Activated CD4-positive, CD25-positive, alpha-beta regulatory T cell treated with anti-CD3 and anti-CD28 coated beads, Interleukin-2, amount 50 U/mL, for 72 hours (primary cell): ENCODE measurements around the gene ZNF366.

Experiments
- DNase-seq: peaks from one replicate; pipeline ENCODE4 v3.0.0; 2021

ZNF366 gene

GRCh38 chr5:72519111-72519510 lies 11.9 kb upstream of the ZNF366 start:
- DNase-seq = no peak

GRCh38 chr5:72518001-72518683 lies 10.9 kb upstream of the ZNF366 start:
- DNase-seq = no peak

GRCh38 chr5:72516916-72517315 lies 9.7 kb upstream of the ZNF366 start:
- no peak for DNase-seq

- no peak for DNase-seq
Observed at GRCh38 chr5:72515211-72515610, 8.0 kb upstream of the ZNF366 start.

DNA sequence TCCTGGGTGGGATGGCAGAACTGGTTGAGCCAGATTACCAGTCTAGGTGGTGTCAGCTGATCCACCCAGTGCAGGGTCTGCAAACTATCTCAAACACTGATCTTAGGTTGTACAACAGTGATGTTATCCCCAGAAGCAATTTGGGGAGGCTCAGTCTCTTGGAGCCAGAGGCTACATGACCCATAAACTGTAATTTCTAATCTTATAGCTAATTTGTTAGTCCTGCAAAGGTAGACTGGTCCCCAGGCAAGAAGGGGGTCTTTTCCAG lies 5.3 kb upstream of the ZNF366 start:
- no peak for DNase-seq

DNA sequence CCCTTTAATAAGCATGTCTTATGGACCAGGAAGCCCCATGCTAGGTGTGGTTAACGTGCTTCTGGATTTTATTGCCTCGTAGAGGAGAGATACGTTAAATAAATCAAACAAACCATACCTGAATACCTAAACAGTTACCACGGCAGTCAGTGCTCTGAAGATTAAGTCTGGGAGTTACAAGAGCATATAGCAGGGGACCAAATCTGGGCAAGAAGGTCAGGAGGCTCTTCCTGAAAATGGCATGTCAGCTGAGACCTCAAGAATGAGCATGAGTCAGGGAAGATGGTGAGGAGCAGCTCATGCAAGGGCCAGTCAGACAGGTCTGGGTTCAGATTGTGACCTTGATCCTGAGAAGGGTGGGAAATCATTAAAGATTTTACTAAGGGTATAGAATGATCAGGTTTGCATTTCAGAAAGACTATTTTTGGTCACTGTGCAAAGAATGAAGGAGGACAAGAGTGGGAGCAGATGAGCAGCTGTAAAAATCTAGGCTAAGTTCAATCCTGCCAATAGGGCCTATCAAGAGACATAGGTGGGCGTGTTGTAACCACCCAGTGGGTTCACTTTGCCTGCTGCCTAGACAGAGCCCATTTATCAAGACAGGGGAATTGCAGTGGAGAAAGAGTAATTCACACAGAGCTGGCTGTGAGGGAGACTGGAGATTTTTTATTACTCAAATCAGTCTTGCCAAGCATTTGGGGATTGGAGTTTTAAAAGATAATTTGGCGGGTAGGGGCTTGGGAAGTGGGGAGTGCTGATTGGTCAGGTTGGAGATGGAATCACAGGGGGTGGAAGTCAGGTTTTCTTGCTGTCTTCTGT lies 4.8 kb upstream of the ZNF366 start:
- no peak for DNase-seq

DNA sequence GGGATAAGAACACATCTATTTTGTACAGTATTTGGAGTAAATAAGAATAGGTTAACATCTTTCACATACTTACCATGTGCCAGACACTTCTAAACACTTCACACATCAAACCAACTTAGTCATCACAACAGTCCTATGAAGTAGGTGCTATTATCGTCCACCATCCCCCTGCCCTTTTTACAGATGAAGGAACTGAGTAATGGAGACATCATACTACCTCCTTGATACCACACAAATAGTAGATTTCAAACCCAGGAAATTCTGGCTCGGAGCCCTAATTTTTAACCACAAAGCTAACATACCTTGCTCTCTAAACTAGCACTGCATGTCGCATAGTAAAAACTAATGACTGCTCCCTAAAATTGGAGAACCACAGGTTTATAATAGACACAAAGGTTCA lies 4.2 kb upstream of the ZNF366 start:
- DNase-seq = no peak

- DNase-seq = no peak
Observed at GRCh38 chr5:72510610-72511181, 3.5 kb upstream of the ZNF366 start.

- DNase-seq = no peak
Observed at GRCh38 chr5:72509401-72509800, 2.2 kb upstream of the ZNF366 start.

DNA sequence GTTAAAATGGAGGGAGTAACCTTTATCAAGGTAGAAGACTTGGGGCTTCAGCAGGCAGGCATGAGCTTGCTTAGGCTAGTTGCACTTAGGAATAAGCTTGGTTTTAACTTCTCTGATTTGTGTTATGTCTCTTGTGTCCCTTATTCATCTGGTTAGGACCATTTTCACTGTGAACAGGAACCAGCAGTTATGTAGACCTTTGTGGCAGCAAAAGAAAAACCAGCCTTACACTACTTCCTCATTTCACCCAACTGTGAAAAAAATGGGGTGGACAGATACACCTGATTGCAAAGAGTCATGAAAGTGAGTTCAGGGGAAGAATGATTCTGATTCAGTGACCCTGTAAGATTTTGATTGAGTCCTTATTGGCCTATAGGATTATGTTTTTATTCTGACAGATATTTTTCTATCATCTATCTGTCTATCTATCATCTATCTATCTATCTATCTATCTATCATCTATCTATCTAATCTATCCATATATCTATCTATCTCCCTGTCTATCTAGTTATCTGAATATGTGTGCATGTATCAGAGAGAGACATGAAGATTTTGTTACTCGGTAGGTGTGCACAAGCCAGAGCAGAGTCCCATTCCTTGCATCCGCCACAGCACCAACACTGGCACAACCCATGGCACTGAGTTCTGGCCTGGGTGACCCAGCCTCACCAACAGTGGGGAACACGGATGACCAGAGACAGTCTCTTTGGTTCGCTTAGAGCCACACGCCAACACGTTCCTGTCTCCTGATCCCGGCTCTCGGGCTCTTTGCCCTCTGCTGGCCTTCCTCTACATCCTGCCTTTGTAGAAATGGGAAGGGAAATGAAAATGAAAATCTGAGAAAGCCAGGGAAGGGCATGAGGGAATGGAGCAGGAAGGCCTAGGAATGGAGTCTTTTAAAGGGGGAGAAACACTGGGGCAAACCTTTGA lies 1.3 kb upstream of the ZNF366 start:
- no peak for DNase-seq

DNA sequence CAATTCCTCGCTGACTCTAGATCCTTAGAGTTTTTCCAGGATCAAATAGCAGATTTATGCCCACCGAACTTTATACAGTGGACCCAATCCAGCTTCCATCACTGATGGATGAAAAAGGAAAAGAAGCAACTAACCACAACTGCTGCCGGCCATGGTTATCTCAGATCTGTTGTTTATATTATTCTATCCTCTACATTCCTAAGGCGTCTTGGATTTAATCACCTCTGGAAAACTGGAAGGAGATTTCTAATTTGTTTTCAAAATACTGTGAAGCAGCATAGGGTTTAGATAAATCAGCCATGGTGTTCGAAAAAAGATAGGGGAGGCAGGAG lies 663 bp upstream of the ZNF366 start:
- DNase-seq = no peak

- DNase-seq = no peak
Observed at GRCh38 chr5:72506158-72506549, 1.1 kb downstream of the ZNF366 start.

DNA sequence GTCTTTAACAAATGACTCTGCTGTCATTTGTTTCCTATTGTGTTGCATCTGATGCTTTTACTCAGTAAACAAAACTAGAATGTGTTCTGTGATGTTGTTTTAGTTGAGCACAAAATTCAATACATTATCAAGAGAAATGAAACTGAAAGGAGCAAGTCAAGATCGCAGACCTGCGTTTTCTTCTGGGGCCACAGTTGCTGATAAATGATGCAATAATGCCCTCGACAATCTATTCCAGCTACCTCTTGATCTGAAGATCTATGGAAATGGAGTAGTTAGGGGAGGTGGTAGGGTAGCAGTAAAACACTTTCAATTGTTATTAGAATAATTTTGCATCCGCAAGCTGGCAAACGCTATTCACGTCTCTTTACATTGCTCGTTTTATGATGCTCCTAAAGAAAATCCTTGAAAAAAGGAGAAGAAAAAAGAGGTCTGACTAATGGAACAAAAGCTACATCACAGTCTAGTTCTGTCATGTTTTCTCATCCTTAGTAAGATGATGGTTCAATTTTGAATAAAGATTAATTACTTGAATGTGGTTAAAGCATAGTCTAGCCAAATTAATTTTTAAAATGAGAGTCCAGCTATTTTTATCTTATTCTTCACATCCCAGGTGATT lies 1.6 kb downstream of the ZNF366 start:
- no peak for DNase-seq

GRCh38 chr5:72505016-72505415 lies 2.2 kb downstream of the ZNF366 start:
- DNase-seq = no peak

GRCh38 chr5:72503888-72504491 lies 3.2 kb downstream of the ZNF366 start:
- DNase-seq = no peak

DNA sequence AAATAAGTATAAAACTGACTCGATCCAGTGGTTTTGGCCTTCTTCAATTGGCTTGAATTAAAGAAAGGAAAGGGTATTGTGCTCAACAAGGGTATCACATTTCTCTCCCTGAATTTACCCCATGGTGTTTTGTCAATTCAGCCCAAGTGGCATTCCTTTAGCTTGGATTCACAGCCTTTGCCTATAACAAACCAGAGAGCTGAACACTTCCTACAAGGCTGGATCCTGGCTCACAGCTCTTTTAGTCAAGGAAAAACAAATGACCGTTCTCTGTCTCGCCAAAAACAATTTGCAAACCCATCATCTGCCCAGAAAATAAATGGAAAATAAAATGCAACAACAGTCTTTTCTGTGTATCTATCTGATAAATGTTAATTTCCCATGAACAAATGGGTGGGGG lies 5.7 kb downstream of the ZNF366 start:
- no peak for DNase-seq

- DNase-seq = no peak
Observed at GRCh38 chr5:72499730-72500129, 7.5 kb downstream of the ZNF366 start.

DNA sequence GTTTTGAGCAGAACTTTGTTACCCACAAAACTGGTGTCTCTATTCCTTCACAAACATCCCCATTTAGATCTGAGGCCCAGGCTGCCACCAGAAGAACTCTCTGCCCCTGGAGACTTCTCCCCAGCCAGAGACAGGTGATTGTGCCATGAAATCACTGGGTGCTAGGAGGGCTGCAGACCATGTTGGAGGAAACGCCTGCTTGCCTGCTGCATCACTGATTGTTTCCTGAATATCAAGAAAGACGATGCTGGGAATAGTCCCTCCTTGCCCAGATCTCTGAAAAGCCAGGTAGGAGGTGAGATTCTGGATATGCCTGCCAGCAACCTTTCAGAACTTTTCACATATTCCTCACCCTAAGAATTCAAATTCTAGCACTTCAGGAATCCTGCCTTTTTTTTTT lies 8.1 kb downstream of the ZNF366 start:
- DNase-seq = no peak

- DNase-seq = no peak
Observed at GRCh38 chr5:72498284-72498683, 8.9 kb downstream of the ZNF366 start.

GRCh38 chr5:72497823-72498222 lies 9.4 kb downstream of the ZNF366 start:
- no peak for DNase-seq

DNA sequence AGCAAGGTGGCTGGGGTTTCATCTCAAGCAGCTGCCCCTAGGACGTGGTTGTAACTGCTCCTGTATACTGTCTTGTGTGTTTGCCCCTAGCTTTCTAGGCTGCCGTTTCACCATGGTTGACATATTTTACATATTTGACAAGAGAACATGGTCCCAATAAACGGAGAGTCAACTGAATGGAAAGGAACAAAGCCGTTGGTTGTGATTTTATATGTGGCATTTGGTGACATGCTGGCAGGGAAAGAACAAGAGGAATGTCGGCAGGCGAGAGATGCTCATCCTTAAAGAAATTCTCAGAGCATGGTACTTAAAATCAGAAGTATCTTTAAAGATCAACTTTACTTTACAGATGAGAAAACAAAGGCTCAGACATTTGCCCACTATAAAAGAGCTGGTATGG lies 11.8 kb downstream of the ZNF366 start:
- DNase-seq = no peak

- no peak for DNase-seq
Observed at GRCh38 chr5:72494623-72495124, 12.5 kb downstream of the ZNF366 start.
